ENCODE results near the gene FAM83F. TPM values are rescaled to one million over a fixed set of nuclear protein-coding genes. Genes with fewer than 3 reads are reported as not detected.

The FAM83F gene
- total RNA-seq, 1 donor from 2014 or later = 0.78 TPM

- DNase-seq = no peak
These were observed 72.9 kb downstream of the FAM83F start for GRCh38 chr22:40067639-40068038.

GRCh38 chr22:40070701-40071100 is 75.9 kb downstream of the FAM83F start:
- no peak for DNase-seq

- no peak for DNase-seq
These were observed 77.0 kb downstream of the FAM83F start for GRCh38 chr22:40071720-40072119.

GRCh38 chr22:40076702-40077645 is 82.2 kb downstream of the FAM83F start:
- no peak for DNase-seq

GRCh38 chr22:40077646-40078016 is 82.9 kb downstream of the FAM83F start:
- DNase-seq = no peak

- no peak for DNase-seq
These were observed 86.9 kb downstream of the FAM83F start for GRCh38 chr22:40081662-40082061.

GRCh38 chr22:40082184-40082583 is 87.4 kb downstream of the FAM83F start:
- DNase-seq = no peak

- no peak for DNase-seq
These were observed 89.0 kb downstream of the FAM83F start for GRCh38 chr22:40083794-40084193.

- DNase-seq = no peak
These were observed 89.5 kb downstream of the FAM83F start for GRCh38 chr22:40084246-40084645.

- DNase-seq = no peak
These were observed 94.1 kb downstream of the FAM83F start for GRCh38 chr22:40088818-40089217.

Other genes starting within 250 kb of the FAM83F start
- 0.16 TPM for gene ENTHD1, start 101.2 kb upstream of the FAM83F start, total RNA-seq
- 2.7 TPM for gene GRAP2, start 93.9 kb upstream of the FAM83F start, total RNA-seq
- gene TMA7B, start 34.6 kb upstream of the FAM83F start, total RNA-seq = not detected
- gene TNRC6B, start 183.0 kb downstream of the FAM83F start, total RNA-seq = 44.3 TPM

Data from occipital lobe (tissue), 2 donors.